Colon (tissue), 2 donors: ENCODE results near the gene TBXA2R.
A peak's percentile ranks its signal among the peaks of the same experiment; 100 is the strongest.
"Not testable (repeated sequence)": the region's sequence is repeated elsewhere in the genome, so short reads cannot be mapped to it uniquely, and the experiment has no call there.

Experiments
- FAIRE-seq: peaks from 2 replicates; lab custom pipeline; 2012; peaks lifted over from hg19 to GRCh38; lab: Jason Lieb, UNC
- donor health status: control.
- donor health status: control.

TBXA2R gene

GRCh38 chr19:3639479-3639878 is 32.8 kb upstream of the TBXA2R start:
- FAIRE-seq, result no peak

GRCh38 chr19:3638208-3639193 is 31.8 kb upstream of the TBXA2R start:
- FAIRE-seq, result no peak

GRCh38 chr19:3637621-3638020 is 30.9 kb upstream of the TBXA2R start:
- no peak for FAIRE-seq

- FAIRE-seq, result no peak
These were observed 30.3 kb upstream of the TBXA2R start for GRCh38 chr19:3636962-3637361.

GRCh38 chr19:3636506-3636905 is 29.8 kb upstream of the TBXA2R start:
- FAIRE-seq, result no peak

- FAIRE-seq, result no peak
These were observed 27.9 kb upstream of the TBXA2R start for GRCh38 chr19:3634496-3635045.

DNA sequence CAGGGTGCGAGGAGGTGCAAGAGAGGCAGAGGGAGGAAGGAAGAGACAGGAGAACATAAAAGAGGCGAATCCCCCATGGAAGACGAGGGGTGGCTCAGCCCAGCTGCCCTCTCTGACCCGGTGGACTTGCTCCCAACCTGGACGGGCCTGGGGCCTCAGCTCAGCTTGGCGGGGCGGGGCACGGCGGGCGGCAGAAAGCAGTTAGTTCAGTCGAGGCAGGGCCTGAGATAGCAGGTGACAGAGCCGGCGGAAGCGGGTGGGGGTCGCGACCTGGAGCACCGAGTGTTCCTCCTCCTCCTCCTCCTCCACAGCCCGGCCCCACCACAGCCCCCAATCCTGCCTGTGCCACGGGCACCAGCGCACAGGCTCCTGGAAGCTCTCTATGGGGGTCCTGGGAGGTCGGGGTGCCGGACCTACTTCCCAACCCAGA is 26.9 kb upstream of the TBXA2R start:
- no peak for FAIRE-seq

GRCh38 chr19:3632739-3633558 is 26.3 kb upstream of the TBXA2R start:
- FAIRE-seq, result no peak

DNA sequence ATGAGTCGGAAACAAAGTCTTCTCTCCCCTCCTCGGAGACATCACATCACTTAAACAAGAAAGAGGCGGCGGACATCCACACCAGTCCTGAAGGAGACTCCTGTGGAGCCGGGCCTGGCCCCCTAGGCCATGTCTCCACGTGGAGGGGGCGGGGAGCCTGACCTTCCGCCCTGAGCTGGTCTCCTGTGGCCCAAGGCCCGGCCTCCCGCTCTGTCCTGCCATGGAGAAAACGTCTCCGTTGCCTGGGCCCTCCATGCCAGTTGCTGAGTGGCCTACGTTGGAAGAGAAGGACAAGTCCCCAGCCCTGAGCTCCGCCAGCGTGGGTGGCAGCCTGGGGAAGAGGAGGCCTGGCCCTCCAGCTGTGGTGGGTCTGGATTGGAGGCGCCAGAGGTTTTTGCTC is 25.4 kb upstream of the TBXA2R start:
- no peak for FAIRE-seq

DNA sequence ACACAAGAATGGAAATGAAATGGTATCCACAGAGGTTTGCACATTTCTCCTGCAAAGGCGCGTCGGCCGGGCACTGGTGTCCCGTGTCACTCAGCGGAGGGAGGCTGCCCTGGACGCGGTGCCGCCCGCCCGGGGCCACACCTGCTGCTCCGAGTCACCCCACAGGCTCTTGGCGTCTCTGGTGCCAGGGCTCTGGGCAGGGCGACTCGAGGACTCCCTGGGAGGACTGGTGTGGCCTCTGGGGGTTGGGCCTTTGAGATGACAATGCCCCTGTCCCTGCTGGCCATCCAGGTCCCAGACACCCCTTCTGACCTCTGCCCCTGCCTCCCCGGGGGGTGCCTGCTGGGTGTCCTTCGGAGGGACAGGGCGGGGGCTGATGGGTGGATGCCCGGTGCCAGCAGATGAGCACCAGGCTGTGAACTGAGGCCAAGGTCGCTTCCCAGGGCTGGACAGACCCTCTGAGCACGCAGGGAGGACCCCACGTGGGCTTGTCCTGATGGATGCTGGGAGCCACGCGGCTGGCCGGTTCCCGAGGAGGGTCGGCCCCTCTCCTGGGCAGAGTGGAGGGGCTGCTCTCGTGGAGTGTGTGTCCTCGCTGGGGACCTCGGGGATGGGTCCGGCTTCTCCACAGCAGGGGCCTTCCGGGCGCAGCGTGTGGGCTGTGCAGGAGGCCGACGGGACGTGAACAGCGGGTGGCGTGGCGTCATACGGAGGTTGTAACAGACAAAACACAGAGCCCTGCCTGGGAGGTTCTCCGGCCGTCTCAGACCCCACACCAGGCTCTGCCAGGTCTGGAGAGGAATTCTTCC is 24.6 kb upstream of the TBXA2R start:
- FAIRE-seq, result no peak

DNA sequence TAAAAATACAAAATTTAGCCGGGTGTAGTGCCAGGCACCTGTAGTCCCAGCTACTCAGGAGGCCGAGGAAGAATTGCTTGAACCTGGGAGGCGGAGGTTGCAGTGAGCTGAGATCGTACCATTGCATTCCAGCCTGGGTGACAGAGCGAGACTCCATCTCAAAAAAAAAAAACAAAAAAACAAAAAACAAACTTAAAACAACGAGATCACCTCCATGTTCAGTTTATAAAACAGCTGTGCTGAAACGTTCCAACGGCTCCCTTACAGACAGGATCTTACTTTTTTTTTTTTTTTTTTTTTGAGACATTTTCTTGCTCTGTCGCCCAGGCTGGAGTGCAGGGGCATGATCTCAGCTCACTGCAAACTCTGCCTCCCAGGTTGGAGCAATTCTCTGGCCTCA is 22.1 kb upstream of the TBXA2R start:
- not testable (repeated sequence) for FAIRE-seq

DNA sequence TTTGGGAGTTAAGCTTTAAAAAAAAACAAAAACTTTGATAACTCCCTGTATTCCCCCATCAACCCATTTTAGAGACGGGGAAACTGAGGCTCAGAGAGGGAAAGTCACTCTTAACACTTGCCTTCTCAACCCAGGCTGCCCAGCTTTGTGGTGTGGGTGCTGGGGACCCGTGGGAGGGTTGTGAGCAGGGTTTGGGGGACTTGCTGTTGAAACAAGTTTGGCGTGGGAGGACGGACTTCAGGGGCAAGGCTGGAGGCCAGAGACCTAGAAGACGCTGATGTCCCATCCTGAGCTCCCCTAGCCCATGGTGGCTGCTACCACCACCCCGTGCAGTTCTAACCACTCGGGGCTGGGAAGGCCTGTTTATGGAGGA is 20.7 kb upstream of the TBXA2R start:
- no peak for FAIRE-seq

- peak; percentile 88 for FAIRE-seq
These were observed 20.0 kb upstream of the TBXA2R start, which contains the start of gene CACTIN for GRCh38 chr19:3626473-3627350. TSS of gene CACTIN (minus strand) at chr19:3626790. CDS start at chr19:3626762, 28 bp downstream.

DNA sequence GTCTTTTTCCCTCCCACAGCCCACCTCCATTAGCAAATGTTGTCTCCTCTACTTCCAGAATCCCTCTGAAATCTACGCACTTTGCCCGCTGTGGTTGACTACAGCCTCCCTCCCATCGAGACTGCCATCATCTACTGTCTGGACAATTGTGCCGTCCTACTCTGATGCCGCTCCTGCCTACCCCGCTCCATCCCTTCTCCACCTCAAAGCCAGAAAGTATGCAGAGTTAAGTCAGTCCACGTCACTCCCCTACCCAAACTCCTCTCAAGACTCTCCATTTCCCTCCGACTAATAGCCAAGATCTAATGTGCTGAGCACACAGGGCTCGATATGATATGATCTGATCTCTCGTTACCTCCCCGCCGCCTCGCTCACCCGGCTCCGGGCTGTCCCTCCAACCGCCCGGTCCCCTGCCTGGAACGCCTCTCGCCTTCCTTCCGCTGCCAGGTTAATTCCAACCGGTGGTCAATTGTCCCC is 19.4 kb upstream of the TBXA2R start:
- FAIRE-seq, result no peak

GRCh38 chr19:3623716-3624115 is 17.0 kb upstream of the TBXA2R start:
- no peak for FAIRE-seq

- no peak for FAIRE-seq
These were observed 15.5 kb upstream of the TBXA2R start for GRCh38 chr19:3622224-3622623.

GRCh38 chr19:3621689-3622088 is 15.0 kb upstream of the TBXA2R start:
- FAIRE-seq, result no peak

DNA sequence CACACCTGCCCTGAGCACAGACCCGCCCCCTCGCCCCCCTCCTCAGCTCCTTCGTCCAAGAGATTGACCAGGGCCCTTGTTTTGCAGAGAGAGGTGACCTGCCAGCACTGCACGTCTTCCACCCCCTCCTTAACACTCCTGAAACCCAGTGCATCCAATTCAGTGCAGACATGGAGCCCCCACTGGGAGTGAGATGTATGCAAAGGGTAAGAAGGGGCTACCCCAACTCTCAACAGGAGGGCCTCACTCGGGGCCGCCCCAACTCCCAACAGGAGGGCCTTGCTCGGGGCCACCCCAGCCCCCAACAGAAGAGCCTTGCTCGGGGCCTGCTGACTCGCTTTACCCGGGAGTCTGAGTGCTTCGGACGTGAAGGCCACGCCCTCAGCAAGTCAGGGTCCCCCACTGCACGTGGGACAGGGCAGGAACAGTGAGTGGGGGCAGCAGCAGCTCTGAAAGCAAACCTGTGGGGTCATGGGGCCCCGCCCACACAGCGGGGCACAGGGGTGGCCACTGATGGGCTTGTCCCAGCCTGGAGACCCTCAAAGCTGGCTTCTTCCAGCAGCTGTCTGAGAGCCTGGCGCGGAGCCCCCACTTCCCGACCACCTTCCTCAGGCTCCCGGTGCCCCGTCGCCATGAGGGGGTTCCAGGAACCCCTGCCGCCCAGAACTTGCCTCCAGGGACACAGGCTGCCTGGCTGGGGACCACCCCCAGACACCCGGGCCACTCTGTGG is 14.3 kb upstream of the TBXA2R start:
- no peak for FAIRE-seq

DNA sequence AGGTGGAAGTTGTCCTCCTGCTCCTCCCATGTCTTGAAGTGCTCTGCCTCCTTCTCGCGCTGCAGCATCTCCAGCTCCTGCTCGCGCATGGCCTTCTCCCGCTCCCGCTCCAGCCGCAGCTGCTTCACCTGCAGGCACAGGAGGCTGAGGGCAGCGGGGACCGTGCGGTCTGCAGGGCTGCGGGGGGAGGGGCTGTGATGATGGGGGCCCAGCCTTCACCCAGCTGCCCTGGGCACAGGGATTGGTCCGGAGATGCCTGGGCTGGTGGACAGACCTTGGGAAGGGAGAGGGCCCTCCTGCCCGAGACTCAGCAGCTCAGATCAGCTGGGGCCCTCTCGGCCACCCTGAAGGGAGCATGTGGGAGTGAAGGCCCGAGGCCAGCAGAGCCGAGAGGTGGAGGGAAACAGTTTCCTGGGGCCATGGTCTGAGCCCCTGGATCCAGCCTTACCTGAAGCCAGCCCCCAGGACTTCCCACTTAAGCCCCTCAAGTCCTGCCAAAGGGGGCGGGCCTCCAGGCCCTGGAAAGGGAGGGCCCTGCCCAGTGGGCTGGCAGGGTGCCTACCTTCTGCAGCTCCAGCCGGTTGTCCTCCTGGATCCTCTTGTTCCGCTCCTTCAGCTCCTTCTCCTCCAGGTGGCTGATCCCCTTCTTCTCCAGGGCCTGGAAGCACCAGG is 13.6 kb upstream of the TBXA2R start:
- no peak for FAIRE-seq
